Prostate gland (tissue), 2 donors: ENCODE measurements around the gene BUB3. TPM values are rescaled to one million over a fixed set of nuclear protein-coding genes. Genes with fewer than 3 reads are reported as not detected.

Source experiments
- DNase-seq: peaks from one replicate; pipeline ENCODE4 v3.0.0-alpha.2; 2019; ENCODE audit warnings: low spot score
- H3K27ac ChIP-seq, 2 donors: fragments of 200-600 bp; sonication (generic); 2 replicates each; pipeline ENCODE4 v1.5.1; 2017 to 2019
- H3K27me3 ChIP-seq: fragments of 200-600 bp; sonication (generic); replicated peaks from 2 replicates; pipeline ENCODE4 v1.5.1; 2019; ENCODE audit not compliant: insufficient read depth
- H3K36me3 ChIP-seq, 2 donors: fragments of 200-600 bp; sonication (generic); 1 replicate in 1 of 2; 2 replicates in 1 of 2; pipeline versions ENCODE4 v1.5.1 to v1.8.1; 2017 to 2019
- H3K4me1 ChIP-seq: fragments of 200-600 bp; sonication (generic); replicated peaks from 2 replicates; pipeline ENCODE4 v1.5.1; 2019
- H3K4me3 ChIP-seq, 2 donors: fragments of 200-600 bp; sonication (generic); 2 replicates each; pipeline ENCODE4 v1.5.1; 2017 to 2019
- H3K9me3 ChIP-seq: fragments of 200-600 bp; sonication (generic); 2 replicates; pipeline ENCODE4 v1.5.1; 2017
- POLR2A ChIP-seq: fragments of 450-650 bp; IDR thresholded peaks from one replicate; pipeline ENCODE4 v1.6.1; 2016; ENCODE audit warnings: antibody characterized with exemption, mild to moderate bottlenecking
- POLR2AphosphoS5 ChIP-seq: sonication (generic); formaldehyde crosslinking; IDR thresholded peaks from one replicate; pipeline ENCODE4 v1.6.1; 2017; ENCODE audit warnings: antibody characterized with exemption
- WGBS: methylation state at CpG from one replicate; pipeline ENCODE4 v1.1.5; 2018; 5-methylcytosine and 5-hydroxymethylcytosine counted together
- intact Hi-C: fragments of 100-400 bp; cut with DNase I; formaldehyde crosslinking; loops from one replicate; pipeline ENCODE4 v1.14.2; 2022
- total RNA-seq, 2 donors: library from RNA; depleted of rRNA; stranded (reverse); fragments of >200 nt; gene quantifications; one replicate each; pipeline ENCODE4 v1.1.0, GENCODE V29; 2016
- TF ChIP-seq, protein P1 (sequence below), 4 experiments: fragments of 200-600 bp in 2 of 4; fragments of 450-650 bp in 2 of 4; sonication (generic) in 2 of 4; IDR thresholded peaks; 1 replicate in 3 of 4; 2 replicates in 1 of 4; pipeline ENCODE4 v1.5.1; 2016 to 2019; ENCODE audit warnings: antibody characterized with exemption in 4 of 4, mild to moderate bottlenecking in 2 of 4, moderate library complexity in 2 of 4

The BUB3 gene
- total RNA-seq, 2 donors from 2014 or later: 69.3 to 87.7 TPM

DNA sequence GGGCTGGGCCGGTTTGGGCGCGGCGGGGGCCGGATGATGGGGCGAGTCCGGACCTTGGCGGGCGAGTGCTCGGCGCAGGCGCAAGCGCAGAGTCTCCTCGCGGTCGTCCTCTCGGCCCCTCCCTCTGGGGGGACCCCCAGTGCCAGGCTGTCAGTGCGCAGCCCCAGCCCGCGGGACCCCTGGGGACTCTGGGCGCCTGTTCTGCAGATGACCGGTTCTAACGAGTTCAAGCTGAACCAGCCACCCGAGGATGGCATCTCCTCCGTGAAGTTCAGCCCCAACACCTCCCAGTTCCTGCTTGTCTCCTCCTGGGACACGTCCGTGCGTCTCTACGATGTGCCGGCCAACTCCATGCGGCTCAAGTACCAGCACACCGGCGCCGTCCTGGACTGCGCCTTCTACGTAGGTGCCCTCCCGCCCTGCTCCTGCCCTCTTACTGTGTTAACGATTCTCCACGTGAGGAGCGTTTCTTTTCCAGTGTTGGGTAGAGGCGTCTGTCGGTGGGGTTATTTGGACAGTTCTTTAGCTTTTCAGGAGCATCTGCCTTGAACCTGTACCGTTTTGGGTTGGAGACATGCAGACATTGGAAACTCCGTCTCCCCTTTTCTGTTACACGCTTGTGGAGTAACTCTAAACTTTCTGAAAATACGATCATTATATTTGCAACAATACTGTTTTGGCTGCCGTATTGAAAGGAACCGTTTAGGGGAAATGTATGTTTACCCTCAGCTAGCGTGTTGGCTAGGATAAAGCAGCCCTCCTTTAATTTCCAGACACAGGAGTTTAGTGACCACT is 706 bp downstream of the BUB3 start:
- Histone ChIP-seq H3K27ac (peak overlapping the region; percentile 80 to 86), H3K27me3 (peaks cover 17% of the 10 kb centered on the region), H3K36me3 (no peaks in the 10 kb centered on the region), H3K4me3 (peak overlapping the region; percentile 97 to 98), H3K4me1 (peaks cover 2% of the 10 kb centered on the region), H3K9me3 (no peaks in the 10 kb centered on the region)
- DNase-seq: peak; percentile 29
- 3% methylated on average over 49 of the region's 49 CpGs for WGBS
- TF ChIP-seq, protein P1, sequence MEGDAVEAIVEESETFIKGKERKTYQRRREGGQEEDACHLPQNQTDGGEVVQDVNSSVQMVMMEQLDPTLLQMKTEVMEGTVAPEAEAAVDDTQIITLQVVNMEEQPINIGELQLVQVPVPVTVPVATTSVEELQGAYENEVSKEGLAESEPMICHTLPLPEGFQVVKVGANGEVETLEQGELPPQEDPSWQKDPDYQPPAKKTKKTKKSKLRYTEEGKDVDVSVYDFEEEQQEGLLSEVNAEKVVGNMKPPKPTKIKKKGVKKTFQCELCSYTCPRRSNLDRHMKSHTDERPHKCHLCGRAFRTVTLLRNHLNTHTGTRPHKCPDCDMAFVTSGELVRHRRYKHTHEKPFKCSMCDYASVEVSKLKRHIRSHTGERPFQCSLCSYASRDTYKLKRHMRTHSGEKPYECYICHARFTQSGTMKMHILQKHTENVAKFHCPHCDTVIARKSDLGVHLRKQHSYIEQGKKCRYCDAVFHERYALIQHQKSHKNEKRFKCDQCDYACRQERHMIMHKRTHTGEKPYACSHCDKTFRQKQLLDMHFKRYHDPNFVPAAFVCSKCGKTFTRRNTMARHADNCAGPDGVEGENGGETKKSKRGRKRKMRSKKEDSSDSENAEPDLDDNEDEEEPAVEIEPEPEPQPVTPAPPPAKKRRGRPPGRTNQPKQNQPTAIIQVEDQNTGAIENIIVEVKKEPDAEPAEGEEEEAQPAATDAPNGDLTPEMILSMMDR (IDR thresholded peaks at IDR 0.05): no peak
- TF ChIP-seq POLR2A: no peak
- TF ChIP-seq POLR2AphosphoS5: no peak
- intact Hi-C loops: no loop called here

DNA sequence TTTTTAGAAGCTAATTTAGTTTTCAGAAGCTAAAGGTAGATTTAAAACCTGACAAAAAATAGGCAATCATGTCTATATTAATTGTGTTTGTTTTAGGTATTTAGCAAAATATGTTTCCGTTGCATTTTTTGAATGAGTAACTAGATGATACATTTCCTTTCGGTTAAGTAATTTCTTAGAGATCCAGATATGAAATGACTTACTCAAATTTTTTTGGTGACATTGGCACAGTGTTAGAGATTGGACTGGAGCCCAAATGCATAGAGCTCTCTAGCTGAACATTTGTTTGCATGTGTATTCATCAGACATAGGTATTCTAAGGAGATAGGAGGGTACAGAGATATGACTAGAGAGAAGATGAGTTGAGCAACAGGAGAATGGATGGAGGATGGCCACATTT is 1.9 kb downstream of the BUB3 start:
- no peak overlapping the region for H3K4me3 ChIP-seq
- peaks cover 5% of the 10 kb centered on the region for H3K27me3 ChIP-seq
- H3K36me3 ChIP-seq: no peaks in the 10 kb centered on the region
- TF ChIP-seq POLR2A (no peak), POLR2AphosphoS5 (no peak)
- TF ChIP-seq, protein P1 (IDR thresholded peaks at IDR 0.05): no peak
- intact Hi-C loops: no loop called here
- DNase-seq: no peak
- 94% methylated on average over 2 of the region's 2 CpGs for WGBS
- H3K27ac ChIP-seq: no peak overlapping the region
- no peaks in the 10 kb centered on the region for H3K9me3 ChIP-seq
- no peaks in the 10 kb centered on the region for H3K4me1 ChIP-seq

- no peak for DNase-seq
- Histone ChIP-seq H3K4me1 (no peaks in the 10 kb centered on the region), H3K27me3 (no peaks in the 10 kb centered on the region), H3K4me3 (no peak overlapping the region), H3K36me3 (peaks cover 0 to 3% of the 10 kb centered on the region in 2 donors), H3K9me3 (no peaks in the 10 kb centered on the region), H3K27ac (no peak overlapping the region)
- TF ChIP-seq, protein P1 (IDR thresholded peaks at IDR 0.05): no peak
- no peak for TF ChIP-seq POLR2AphosphoS5
- 89% methylated on average over 3 of the region's 3 CpGs for WGBS
- intact Hi-C loops: no loop called here
Measured at GRCh38 chr10:123157210-123157609, 3.0 kb downstream of the BUB3 start.

- Histone ChIP-seq H3K36me3 (peaks cover 4 to 7% of the 10 kb centered on the region in 2 donors), H3K4me1 (no peaks in the 10 kb centered on the region), H3K4me3 (no peak overlapping the region), H3K9me3 (no peaks in the 10 kb centered on the region), H3K27ac (no peak overlapping the region), H3K27me3 (no peaks in the 10 kb centered on the region)
- TF ChIP-seq POLR2A (no peak), POLR2AphosphoS5 (no peak)
- TF ChIP-seq, protein P1 (IDR thresholded peaks at IDR 0.05): no peak
- WGBS: 48% methylated on average over 1 of the region's 1 CpG
- DNase-seq: no peak
- intact Hi-C loops: no loop called here
Measured at GRCh38 chr10:123158682-123159081, 4.5 kb downstream of the BUB3 start.
